Activated gamma-delta T cell treated with anti-CD3 and anti-CD28 coated beads, Interleukin-2, amount 50 U/mL, for 16 hours (primary cell): ENCODE results near the gene CCDC68.
"Not testable (repeated sequence)": the region's sequence is repeated elsewhere in the genome, so short reads cannot be mapped to it uniquely, and the experiment has no call there.

Experiments used
- DNase-seq: peaks from one replicate; pipeline ENCODE4 v3.0.0-alpha.2; 2020; ENCODE audit warnings: low read depth

The CCDC68 gene

GRCh38 chr18:54875063-54875462 lies 84.2 kb downstream of the CCDC68 start:
- DNase-seq, result no peak

GRCh38 chr18:54873884-54874255 lies 85.4 kb downstream of the CCDC68 start:
- DNase-seq, result no peak

- DNase-seq, result no peak
Observed at GRCh38 chr18:54872681-54873080, 86.6 kb downstream of the CCDC68 start.

- no peak for DNase-seq
Observed at GRCh38 chr18:54871231-54871630, 88.0 kb downstream of the CCDC68 start.

- no peak for DNase-seq
Observed at GRCh38 chr18:54867131-54867530, 92.1 kb downstream of the CCDC68 start.

- no peak for DNase-seq
Observed at GRCh38 chr18:54860941-54861340, 98.3 kb downstream of the CCDC68 start.

- DNase-seq, result no peak
Observed at GRCh38 chr18:54859667-54860421, 99.4 kb downstream of the CCDC68 start.

GRCh38 chr18:54857499-54857898 lies 101.8 kb downstream of the CCDC68 start:
- DNase-seq, result no peak

GRCh38 chr18:54856105-54856646 lies 103.1 kb downstream of the CCDC68 start:
- DNase-seq, result no peak

GRCh38 chr18:54855050-54855449 lies 104.2 kb downstream of the CCDC68 start:
- not testable (repeated sequence) for DNase-seq

- no peak for DNase-seq
Observed at GRCh38 chr18:54852780-54853675, 106.2 kb downstream of the CCDC68 start.
